H9 (cell line): ENCODE measurements around the gene TMSB15B. TPM values are rescaled to one million over a fixed set of nuclear protein-coding genes. Genes with fewer than 3 reads are reported as not detected.

Experiments
- DNase-seq: peaks from one replicate; pipeline ENCODE4 v3.0.0-alpha.2; 2017
- H2AFZ ChIP-seq: one replicate; pipeline ENCODE4 v1.6.1; 2013; ENCODE audit warnings: mild to moderate bottlenecking, low read length, control low read depth, moderate library complexity
- H2AK5ac ChIP-seq: 2 replicates; pipeline ENCODE4 v1.6.1; 2013; ENCODE audit warnings: low read length, control low read depth, mixed read lengths; ENCODE audit not compliant: insufficient read length
- H2BK120ac ChIP-seq: one replicate; pipeline ENCODE4 v1.6.1; 2013; ENCODE audit warnings: low read depth, mild to moderate bottlenecking, low read length, control low read depth, inconsistent platforms; ENCODE audit not compliant: poor library complexity, severe bottlenecking
- H2BK12ac ChIP-seq: 2 replicates; pipeline ENCODE4 v1.6.1; 2013; ENCODE audit warnings: low read length, control low read depth, mixed read lengths, low read depth; ENCODE audit not compliant: insufficient read length
- H2BK15ac ChIP-seq: 2 replicates; pipeline ENCODE4 v1.6.1; 2013; ENCODE audit warnings: low read depth, low read length, control low read depth
- H2BK20ac ChIP-seq: one replicate; pipeline ENCODE4 v1.6.1; 2013; ENCODE audit warnings: low read depth, mild to moderate bottlenecking, low read length, control low read depth, inconsistent platforms; ENCODE audit not compliant: poor library complexity, severe bottlenecking
- H2BK5ac ChIP-seq: 2 replicates; pipeline ENCODE4 v1.6.1; 2013; ENCODE audit warnings: low read length, control low read depth, mixed read lengths; ENCODE audit not compliant: insufficient read length
- H3K14ac ChIP-seq: 2 replicates; pipeline ENCODE4 v1.6.1; 2013; ENCODE audit warnings: low read length, control low read depth; ENCODE audit not compliant: insufficient read depth
- H3K18ac ChIP-seq: 2 replicates; pipeline ENCODE4 v1.6.1; 2013; ENCODE audit warnings: low read depth, mild to moderate bottlenecking, mixed read lengths, low read length, control low read depth; ENCODE audit not compliant: insufficient read length
- H3K23ac ChIP-seq: 2 replicates; pipeline ENCODE4 v1.6.1; 2013; ENCODE audit warnings: low read length, control low read depth, mixed read lengths, low read depth; ENCODE audit not compliant: insufficient read length
- H3K23me2 ChIP-seq: 2 replicates; pipeline ENCODE4 v1.6.1; 2013; ENCODE audit warnings: low read depth, mild to moderate bottlenecking, mixed read lengths, low read length, control low read depth; ENCODE audit not compliant: insufficient read length, poor library complexity, severe bottlenecking
- H3K27ac ChIP-seq: 2 replicates; pipeline ENCODE4 v1.5.1; 2013; ENCODE audit warnings: low read length, control low read depth, mixed read lengths, low read depth; ENCODE audit not compliant: insufficient read length
- H3K27me3 ChIP-seq: 2 replicates; pipeline ENCODE4 v1.6.1; 2013; ENCODE audit warnings: low read length, control low read depth, inconsistent platforms; ENCODE audit not compliant: insufficient read depth
- H3K4ac ChIP-seq: 2 replicates; pipeline ENCODE4 v1.6.1; 2013; ENCODE audit warnings: low read depth, mild to moderate bottlenecking, control low read depth, inconsistent platforms, low read length, moderate library complexity
- H3K4me1 ChIP-seq: 2 replicates; pipeline ENCODE4 v1.6.1; 2013; ENCODE audit warnings: low read length, control low read depth, inconsistent platforms; ENCODE audit not compliant: insufficient read depth
- H3K4me2 ChIP-seq: 2 replicates; pipeline ENCODE4 v1.6.1; 2013; ENCODE audit warnings: low read length, control low read depth, mixed read lengths; ENCODE audit not compliant: insufficient read length, insufficient read depth
- H3K56ac ChIP-seq: 2 replicates; pipeline ENCODE4 v1.6.1; 2013; ENCODE audit warnings: low read depth, mild to moderate bottlenecking, mixed read lengths, low read length, control low read depth; ENCODE audit not compliant: insufficient read length
- H3K79me1 ChIP-seq: 2 replicates; pipeline ENCODE4 v1.6.1; 2013; ENCODE audit warnings: low read depth, mild to moderate bottlenecking, moderate library complexity, low read length, control low read depth, inconsistent platforms; ENCODE audit not compliant: insufficient read depth, poor library complexity, severe bottlenecking
- H3K79me2 ChIP-seq: 2 replicates; pipeline ENCODE4 v1.6.1; 2013; ENCODE audit warnings: low read length, control low read depth, inconsistent platforms; ENCODE audit not compliant: insufficient read depth
- H3K9ac ChIP-seq: 2 replicates; pipeline ENCODE4 v1.6.1; 2013; ENCODE audit warnings: low read length, control low read depth, mixed read lengths; ENCODE audit not compliant: insufficient read length; ENCODE audit errors: extremely low read depth
- H3K9me3 ChIP-seq: one replicate; pipeline ENCODE4 v1.6.1; 2013; ENCODE audit warnings: low read depth, low read length, inconsistent platforms; ENCODE audit not compliant: control insufficient read depth
- H3T11ph ChIP-seq: one replicate; pipeline ENCODE4 v1.6.1; 2013; ENCODE audit warnings: mild to moderate bottlenecking, low read length, control low read depth, inconsistent platforms
- H4K20me1 ChIP-seq: one replicate; pipeline ENCODE4 v1.6.1; 2013; ENCODE audit not compliant: control insufficient read depth, insufficient read length, insufficient read depth
- H4K5ac ChIP-seq: 2 replicates; pipeline ENCODE4 v1.6.1; 2013; ENCODE audit warnings: low read depth, mild to moderate bottlenecking, mixed read lengths, low read length, control low read depth; ENCODE audit not compliant: insufficient read length
- H4K8ac ChIP-seq: replicated peaks from 2 replicates; pipeline ENCODE4 v1.6.1; 2013; ENCODE audit warnings: low read length, control low read depth, mixed read lengths, low read depth; ENCODE audit not compliant: insufficient read length
- H4K91ac ChIP-seq: 2 replicates; pipeline ENCODE4 v1.6.1; 2013; ENCODE audit warnings: low read depth, mild to moderate bottlenecking, moderate library complexity, mixed read lengths, low read length, control low read depth; ENCODE audit not compliant: insufficient read length
- H3K27ac Mint-ChIP-seq, 3 experiments: 2 replicates in 2 of 3; 3 replicates in 1 of 3; pipeline ENCODE4 v1.8.0; 2020 to 2021; ENCODE audit warnings: mixed read lengths in 3 of 3, mild to moderate bottlenecking in 1 of 3, moderate library complexity in 1 of 3
- H3K27me3 Mint-ChIP-seq: 2 replicates; pipeline ENCODE4 v1.8.0; 2021; ENCODE audit warnings: low read depth, mild to moderate bottlenecking, moderate library complexity, mixed read lengths
- H3K36me3 Mint-ChIP-seq, 3 experiments: 2 replicates in 2 of 3; 3 replicates in 1 of 3; pipeline ENCODE4 v1.8.0; 2020 to 2021; ENCODE audit warnings: low read depth in 3 of 3, mixed read lengths in 3 of 3; ENCODE audit not compliant: insufficient read depth in 1 of 3
- H3K4me1 Mint-ChIP-seq, 2 experiments: 2 replicates each; pipeline ENCODE4 v1.8.0; 2020; ENCODE audit warnings: mixed read lengths in 2 of 2
- H3K4me3 Mint-ChIP-seq, 2 experiments: 2 replicates in 1 of 2; 3 replicates in 1 of 2; pipeline ENCODE4 v1.8.0; 2020 to 2021; ENCODE audit warnings: mild to moderate bottlenecking in 2 of 2, mixed read lengths in 2 of 2, moderate library complexity in 1 of 2
- H3K9me3 Mint-ChIP-seq, 2 experiments: 2 replicates in 1 of 2; 3 replicates in 1 of 2; pipeline ENCODE4 v1.8.0; 2020; ENCODE audit warnings: mild to moderate bottlenecking in 2 of 2, mixed read lengths in 2 of 2, moderate library complexity in 1 of 2
- CTCF ChIP-seq: fragments of 200-600 bp; sonication (generic); conservative IDR thresholded peaks from 3 replicates; pipeline ENCODE4 v1.8.0; 2021; ENCODE audit warnings: antibody characterized with exemption, mild to moderate bottlenecking
- WGBS: extraction: QIAGEN DNeasy Blood & Tissue Kit; methylation state at CpG from one replicate; pipeline ENCODE4 v1.1.7; 2013; ENCODE audit warnings: missing lambda C conversion rate, low lambda C conversion rate, mixed read lengths; ENCODE audit not compliant: insufficient read length; ENCODE audit errors: extremely low coverage; 5-methylcytosine and 5-hydroxymethylcytosine counted together
- total RNA-seq: library from RNA; stranded (reverse); gene quantifications from 2 replicates; pipeline ENCODE4 v1.2.1, GENCODE V29; 2021

Gene TMSB15B
- total RNA-seq, 1 experiment from 2014 or later: 9.6 TPM

GRCh38 chrX:104013158-104013557 lies 50.7 kb downstream of the TMSB15B start:
- Mint-ChIP-seq H3K9me3 (peaks cover 0 to 69% of the 10 kb centered on the region in 2 experiments; a peak in 3 of 5 replicates), H3K36me3 (peaks cover 0 to 2% (median 0%) of the 10 kb centered on the region in 3 experiments; a peak in 1 of 7 replicates), H3K27me3 (peaks cover 4% of the 10 kb centered on the region), H3K4me1 (no peaks in the 10 kb centered on the region), H3K4me3 (no peak overlapping the region), H3K27ac (no peak overlapping the region)
- WGBS: no CpG with 5 or more reads among the region's 24 CpGs
- H3K79me2 ChIP-seq: no peaks in the 10 kb centered on the region
- no peak overlapping the region for H3K18ac ChIP-seq
- DNase-seq: no peak
- H2BK5ac ChIP-seq: no peak overlapping the region
- H3K79me1 ChIP-seq: no peaks in the 10 kb centered on the region
- H4K20me1 ChIP-seq: no peaks in the 10 kb centered on the region
- H3K4me1 ChIP-seq: no peaks in the 10 kb centered on the region
- H3K9me3 ChIP-seq: no peaks in the 10 kb centered on the region
- no peak overlapping the region for H2BK20ac ChIP-seq
- H3K27ac ChIP-seq: no peak overlapping the region
- no peak overlapping the region for H2BK120ac ChIP-seq
- H3K4me2 ChIP-seq: no peak overlapping the region
- no peak overlapping the region for H3K56ac ChIP-seq
- no peak overlapping the region for H3K14ac ChIP-seq
- TF ChIP-seq CTCF: no peak
- no peaks in the 10 kb centered on the region for H3K27me3 ChIP-seq
- H3K9ac ChIP-seq: no peak overlapping the region
- H2AK5ac ChIP-seq: no peak overlapping the region
- no peak overlapping the region for H3K23ac ChIP-seq
- H2AFZ ChIP-seq: no peak overlapping the region
- no peak overlapping the region for H3K4ac ChIP-seq
- no peak overlapping the region for H4K8ac ChIP-seq
- no peaks in the 10 kb centered on the region for H3K23me2 ChIP-seq
- no peak overlapping the region for H3T11ph ChIP-seq
- H4K91ac ChIP-seq: no peak overlapping the region
- no peak overlapping the region for H4K5ac ChIP-seq
- H2BK15ac ChIP-seq: no peak overlapping the region
- H2BK12ac ChIP-seq: no peak overlapping the region
